HepG2 (cell line): Measurements from ENCODE around the gene MAPK11. TPM values are rescaled to one million over a fixed set of nuclear protein-coding genes. Genes with fewer than 3 reads are reported as not detected.

Source experiments
- DNMT1 ChIP-seq: sonication (generic); formaldehyde crosslinking; IDR thresholded peaks from 2 replicates; pipeline ENCODE4 v1.5.1; 2020; ENCODE audit warnings: mild to moderate bottlenecking, missing genetic modification reagents
- GLI4 ChIP-seq: sonication (generic); formaldehyde crosslinking; IDR thresholded peaks from 2 replicates; pipeline ENCODE4 v1.5.1; 2020; ENCODE audit warnings: missing genetic modification reagents, mild to moderate bottlenecking, moderate library complexity, borderline replicate concordance
- GPBP1L1 ChIP-seq: sonication (generic); formaldehyde crosslinking; IDR thresholded peaks from 2 replicates; pipeline ENCODE4 v1.5.0; 2020; ENCODE audit warnings: mild to moderate bottlenecking, missing genetic modification reagents
- PAF1 ChIP-seq: IDR thresholded peaks from 2 replicates; pipeline ENCODE4 v1.6.1; 2016; ENCODE audit warnings: missing genetic modification reagents, missing compliant biosample characterization
- PRDM10 ChIP-seq: sonication (generic); formaldehyde crosslinking; IDR thresholded peaks from 2 replicates; pipeline ENCODE4 v1.4.0; 2020; ENCODE audit warnings: low read depth, missing genetic modification reagents
- PRPF4 ChIP-seq: fragments of 200-400 bp; formaldehyde crosslinking; IDR thresholded peaks from 2 replicates; pipeline ENCODE4 v1.6.1; 2016; ENCODE audit warnings: low read length, low read depth; ENCODE audit not compliant: poor library complexity, severe bottlenecking
- SP140L ChIP-seq: sonication (generic); formaldehyde crosslinking; IDR thresholded peaks from 2 replicates; pipeline ENCODE4 v1.4.0; 2020; ENCODE audit warnings: missing genetic modification reagents, borderline replicate concordance
- TSC22D2 ChIP-seq: sonication (generic); formaldehyde crosslinking; IDR thresholded peaks from 2 replicates; pipeline ENCODE4 v1.5.1; 2020; ENCODE audit warnings: missing genetic modification reagents, mild to moderate bottlenecking, borderline replicate concordance
- ZBTB37 ChIP-seq: sonication (generic); formaldehyde crosslinking; IDR thresholded peaks from 2 replicates; pipeline ENCODE4 v1.4.0; 2020; ENCODE audit warnings: mild to moderate bottlenecking, missing genetic modification reagents
- ZBTB39 ChIP-seq: sonication (generic); formaldehyde crosslinking; IDR thresholded peaks from 2 replicates; pipeline ENCODE4 v1.5.0; 2020; ENCODE audit warnings: missing genetic modification reagents
- ZNF776 ChIP-seq: sonication (generic); formaldehyde crosslinking; IDR thresholded peaks from 2 replicates; pipeline ENCODE4 v1.4.0; 2020; ENCODE audit warnings: mild to moderate bottlenecking, missing genetic modification reagents
- ZNF891 ChIP-seq: sonication (generic); formaldehyde crosslinking; IDR thresholded peaks from 2 replicates; pipeline ENCODE4 v1.5.0; 2020; ENCODE audit warnings: mild to moderate bottlenecking, missing genetic modification reagents
- polyA plus RNA-seq, 8 experiments: library from polyadenylated mRNA; depleted of rRNA in 3 of 8; stranded (reverse) in 7 of 8; unstranded in 1 of 8; fragments of >200 nt; fragmentation: Illumina TruSeq in 4 of 8; extraction: Trizol in 4 of 8; gene quantifications; 2 replicates each; pipeline versions ENCODE4 v1.2.1 to v1.2.3, GENCODE V29; 2011 to 2016; ENCODE audit warnings: low read depth in 4 of 8, missing spikeins in 1 of 8, mixed read lengths in 1 of 8; ENCODE audit not compliant: insufficient read depth in 1 of 8
- total RNA-seq, 5 experiments: library from RNA; depleted of rRNA; stranded (reverse); fragments of >200 nt; fragmentation: Illumina TruSeq; extraction: Trizol; gene quantifications; 2 replicates each; pipeline ENCODE4 v1.2.3, GENCODE V29; 2016; ENCODE audit warnings: low read depth in 1 of 5

MAPK11 gene
- total and polyA plus RNA-seq, 2 of the 13 experiments (the other 11 are each of a cell fraction or from before 2014, with no cell fraction given), result 0.15 to 0.17 TPM

DNA sequence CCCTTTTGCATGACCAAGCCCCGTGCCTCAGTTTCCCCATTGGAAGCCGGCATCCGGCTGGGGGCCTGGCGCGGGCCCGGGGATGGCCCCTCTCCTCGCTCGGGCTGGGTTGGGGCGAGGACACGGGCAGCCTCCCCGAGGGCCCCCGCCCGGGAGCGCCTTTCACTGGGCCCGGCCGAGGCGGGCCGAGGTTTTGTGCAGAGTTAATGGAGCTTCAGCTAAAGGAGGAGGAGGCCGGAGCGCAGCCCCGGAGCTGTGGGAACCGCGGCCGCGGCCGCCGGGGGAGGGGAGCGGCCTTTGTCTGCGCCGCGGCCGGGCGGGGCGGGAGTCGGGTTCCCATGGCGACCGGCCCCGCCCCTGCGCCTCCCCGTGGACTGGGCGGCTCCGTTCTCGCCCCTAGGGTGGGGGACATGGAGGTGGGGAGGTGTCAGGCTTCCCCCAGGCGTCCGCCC is 1.4 kb upstream of the MAPK11 start (continued):
- TF ChIP-seq PRDM10 (no peak), DNMT1 (CRISPR knock-in tag) (no peak), GPBP1L1 (CRISPR knock-in tag) (no peak), TSC22D2 (no peak), ZNF891 (no peak), ZBTB37 (CRISPR knock-in tag) (no peak), PAF1 (no peak), ZNF776 (no peak), ZBTB39 (CRISPR knock-in tag) (no peak), SP140L (CRISPR knock-in tag) (no peak), GLI4 (CRISPR knock-in tag) (no peak), PRPF4 (no peak)
